Stimulated activated CD8-positive, alpha-beta memory T cell treated with anti-CD3 and anti-CD28 coated beads, Interleukin-15, amount 100 ng/mL, for 24 hours (primary cell): Measurements from ENCODE around the gene GHRL.

Experiments
- DNase-seq: peaks from one replicate; pipeline ENCODE4 v3.0.0-alpha.2; 2020; ENCODE audit warnings: low read depth

Gene GHRL

GRCh38 chr3:10292505-10293419 is at the start of gene GHRL:
TSS of gene GHRL (minus strand) at chr3:10292947. CDS start at chr3:10290180, 2,767 bp downstream.
- no peak for DNase-seq

- no peak for DNase-seq
Observed at GRCh38 chr3:10341901-10342398, 49.2 kb upstream of the GHRL start.

- no peak for DNase-seq
Observed at GRCh38 chr3:10340476-10340875, 47.7 kb upstream of the GHRL start.

- no peak for DNase-seq
Observed at GRCh38 chr3:10340046-10340445, 47.3 kb upstream of the GHRL start.

GRCh38 chr3:10339376-10339955 is 46.7 kb upstream of the GHRL start:
- DNase-seq, result no peak

- no peak for DNase-seq
Observed at GRCh38 chr3:10338591-10339353, 46.0 kb upstream of the GHRL start.

GRCh38 chr3:10338164-10338470 is 45.4 kb upstream of the GHRL start:
- DNase-seq, result no peak

GRCh38 chr3:10337323-10338163 is 44.8 kb upstream of the GHRL start:
- no peak for DNase-seq

GRCh38 chr3:10336761-10337160 is 44.0 kb upstream of the GHRL start:
- no peak for DNase-seq

GRCh38 chr3:10335871-10336622 is 43.3 kb upstream of the GHRL start:
- DNase-seq, result no peak

- no peak for DNase-seq
Observed at GRCh38 chr3:10335190-10335738, 42.5 kb upstream of the GHRL start.

GRCh38 chr3:10334459-10334858 is 41.7 kb upstream of the GHRL start:
- DNase-seq, result no peak

GRCh38 chr3:10334042-10334441 is 41.3 kb upstream of the GHRL start:
- no peak for DNase-seq

GRCh38 chr3:10333349-10333650 is 40.6 kb upstream of the GHRL start:
- DNase-seq, result no peak

- DNase-seq, result no peak
Observed at GRCh38 chr3:10332481-10333348, 40.0 kb upstream of the GHRL start.

- DNase-seq, result no peak
Observed at GRCh38 chr3:10331320-10331719, 38.6 kb upstream of the GHRL start.

GRCh38 chr3:10330319-10330718 is 37.6 kb upstream of the GHRL start:
- no peak for DNase-seq

- DNase-seq, result no peak
Observed at GRCh38 chr3:10329495-10330015, 36.8 kb upstream of the GHRL start.

GRCh38 chr3:10328460-10329071 is 35.8 kb upstream of the GHRL start:
- DNase-seq, result no peak
